IMR-90 (cell line): ENCODE data around the gene SHC2. TPM values are rescaled to one million over a fixed set of nuclear protein-coding genes. Genes with fewer than 3 reads are reported as not detected.

Experiments
- ATAC-seq: fragments of 200-7000 bp; cut with Tn5 transposase; 2 replicates; pipeline ENCODE4 v1.9.1; 2020; ENCODE audit warnings: low read depth, mild to moderate bottlenecking, moderate library complexity
- BruUV-seq: library from RNA; stranded (reverse); fragments of 400-500 nt; replicated peaks from 2 replicates; lab custom pipeline; 2021; lab: Mats Ljungman, UMichigan
- CTCF ChIA-PET: fragments of 300-600 bp; formaldehyde crosslinking; extraction: SDS; loops from one replicate; lab custom pipeline; 2021; ENCODE audit warnings: antibody characterized with exemption; lab: Yijun Ruan, JAX
- POLR2A ChIA-PET: fragments of 300-600 bp; sonication (Branson Sonifier 250); formaldehyde crosslinking; loops from one replicate; lab custom pipeline; 2022; ENCODE audit warnings: antibody characterized with exemption; ENCODE audit not compliant: unreplicated experiment; lab: Charles Lee
- DNase-seq: peaks from one replicate; pipeline ENCODE4 v3.0.0; 2013
- H2AFZ ChIP-seq: replicated peaks from 2 replicates; pipeline ENCODE3; 2013; ENCODE audit warnings: low read length, mild to moderate bottlenecking; ENCODE audit not compliant: poor library complexity
- H2AK5ac ChIP-seq: 2 replicates; pipeline ENCODE4 v1.6.1; 2013; ENCODE audit warnings: low read depth, low read length, inconsistent platforms
- H2AK9ac ChIP-seq: replicated peaks from 2 replicates; pipeline ENCODE3; 2013; ENCODE audit warnings: mild to moderate bottlenecking, low read depth, low read length, moderate library complexity; ENCODE audit not compliant: poor library complexity
- H2BK120ac ChIP-seq: 2 replicates; pipeline ENCODE4 v1.6.1; 2013; ENCODE audit warnings: low read depth, low read length, inconsistent platforms
- H2BK15ac ChIP-seq: 3 replicates; pipeline ENCODE4 v1.6.1; 2013; ENCODE audit warnings: low read depth, low read length, inconsistent platforms
- H2BK20ac ChIP-seq: 2 replicates; pipeline ENCODE4 v1.6.1; 2013; ENCODE audit warnings: low read depth, mild to moderate bottlenecking, inconsistent platforms, low read length, moderate library complexity
- H2BK5ac ChIP-seq: 2 replicates; pipeline ENCODE4 v1.6.1; 2013; ENCODE audit warnings: mild to moderate bottlenecking, low read depth, low read length, inconsistent platforms; ENCODE audit not compliant: poor library complexity, severe bottlenecking
- H3K14ac ChIP-seq: replicated peaks from 2 replicates; pipeline ENCODE4 v1.6.1; 2013; ENCODE audit warnings: low read depth, low read length, inconsistent platforms
- H3K18ac ChIP-seq: 2 replicates; pipeline ENCODE4 v1.6.1; 2013; ENCODE audit warnings: low read depth, low read length, control low read depth
- H3K23ac ChIP-seq: 2 replicates; pipeline ENCODE4 v1.6.1; 2013; ENCODE audit warnings: low read depth, low read length, inconsistent platforms
- H3K27ac ChIP-seq: 2 replicates; pipeline ENCODE4 v1.5.1; 2013; ENCODE audit warnings: mild to moderate bottlenecking, control low read depth, low read length; ENCODE audit not compliant: insufficient read depth
- H3K27me3 ChIP-seq: 2 replicates; pipeline ENCODE4 v1.6.1; 2013; ENCODE audit warnings: low read length; ENCODE audit not compliant: control insufficient read depth, insufficient read depth
- H3K36me3 ChIP-seq: 2 replicates; pipeline ENCODE4 v1.6.1; 2013; ENCODE audit warnings: low read length, mixed read lengths; ENCODE audit not compliant: control insufficient read depth, insufficient read depth
- H3K4ac ChIP-seq: 2 replicates; pipeline ENCODE4 v1.6.1; 2013; ENCODE audit warnings: low read depth, low read length, inconsistent platforms
- H3K4me1 ChIP-seq: 2 replicates; pipeline ENCODE4 v1.6.1; 2013; ENCODE audit warnings: low read length, mixed read lengths; ENCODE audit not compliant: control insufficient read depth, insufficient read depth
- H3K4me2 ChIP-seq: 2 replicates; pipeline ENCODE4 v1.6.1; 2013; ENCODE audit warnings: low read depth, mild to moderate bottlenecking, control low read depth, low read length, moderate library complexity
- H3K4me3 ChIP-seq: 2 replicates; pipeline ENCODE4 v1.5.1; 2013; ENCODE audit warnings: low read depth, mild to moderate bottlenecking, control low read depth, low read length, moderate library complexity; ENCODE audit not compliant: insufficient read depth
- H3K56ac ChIP-seq: 2 replicates; pipeline ENCODE4 v1.6.1; 2013; ENCODE audit warnings: low read length, inconsistent platforms; ENCODE audit not compliant: insufficient read depth; ENCODE audit errors: extremely low read depth
- H3K79me1 ChIP-seq, 2 experiments: 2 replicates each; pipeline ENCODE4 v1.6.1; 2013; ENCODE audit warnings: low read length in 2 of 2, inconsistent platforms in 1 of 2, low read depth in 1 of 2
- H3K9ac ChIP-seq: 2 replicates; pipeline ENCODE4 v1.6.1; 2013; ENCODE audit warnings: low read depth, low read length, control low read depth
- H3K9me1 ChIP-seq: 2 replicates; pipeline ENCODE4 v1.6.1; 2013; ENCODE audit warnings: low read length, inconsistent platforms; ENCODE audit not compliant: insufficient read depth
- H3K9me3 ChIP-seq: 2 replicates; pipeline ENCODE4 v1.6.1; 2013; ENCODE audit warnings: low read length; ENCODE audit not compliant: control insufficient read depth, insufficient read depth
- H4K20me1 ChIP-seq: 2 replicates; pipeline ENCODE4 v1.6.1; 2013; ENCODE audit warnings: low read length, inconsistent platforms; ENCODE audit not compliant: insufficient read depth
- H4K5ac ChIP-seq: 2 replicates; pipeline ENCODE4 v1.6.1; 2013; ENCODE audit warnings: mild to moderate bottlenecking, low read depth, low read length, control low read depth
- H4K8ac ChIP-seq, 2 experiments: 2 replicates each; pipeline ENCODE4 v1.6.1; 2013; ENCODE audit warnings: low read depth in 2 of 2, low read length in 2 of 2, control low read depth in 1 of 2, inconsistent platforms in 1 of 2
- H4K91ac ChIP-seq: 2 replicates; pipeline ENCODE4 v1.6.1; 2013; ENCODE audit warnings: low read depth, low read length, inconsistent platforms; ENCODE audit not compliant: insufficient read depth
- SMC3 ChIP-seq: fragments of 150-350 bp; IDR thresholded peaks from 2 replicates; pipeline ENCODE4 v1.6.1; 2016; ENCODE audit warnings: low read depth, mild to moderate bottlenecking, antibody characterized with exemption, low read length, moderate library complexity
- WGBS, 2 experiments: methylation state at CpG; one replicate each; pipeline versions ENCODE4 v1.1.5 to v1.1.7; 2013; ENCODE audit warnings: missing lambda C conversion rate in 2 of 2; ENCODE audit not compliant: insufficient read length in 1 of 2; ENCODE audit errors: extremely low coverage in 2 of 2; 5-methylcytosine and 5-hydroxymethylcytosine counted together
- dilution Hi-C: fragments of 300-500 bp; cut with HindIII; formaldehyde crosslinking; loops from one replicate; pipeline ENCODE4 v1.14.3; 2018; ENCODE audit warnings: low sequenced_read_pairs; ENCODE audit not compliant: unreplicated experiment
- in situ Hi-C: fragments of 300-500 bp; cut with MboI; formaldehyde crosslinking; loops from 3 replicates; pipeline ENCODE4 v1.14.3; 2019; ENCODE audit warnings: low sequenced_read_pairs, inconsistent platforms, mixed read lengths
- intact Hi-C: fragments of 100-400 bp; cut with micrococcal nuclease; formaldehyde crosslinking; loops from 2 replicates; pipeline ENCODE4 v1.10.0; 2022
- polyA plus RNA-seq, 3 experiments: library from polyadenylated mRNA; depleted of rRNA; stranded (reverse); fragments of >200 nt; gene quantifications; 2 replicates each; pipeline ENCODE4 v1.2.3, GENCODE V29; 2012; ENCODE audit warnings: low replicate concordance in 1 of 3
- total RNA-seq: library from RNA; depleted of rRNA; stranded (reverse); fragments of >200 nt; gene quantifications from 2 replicates; pipeline ENCODE4 v1.2.3, GENCODE V29; 2012
- TF ChIP-seq, protein P1 (sequence below): conservative IDR thresholded peaks from 2 replicates; pipeline ENCODE4 v1.5.1; 2012; ENCODE audit warnings: mild to moderate bottlenecking, low read depth, low read length, improper control_type of control experiment

SHC2 gene
- total and polyA plus RNA-seq, 2 of the 4 experiments (the other 2 are of a cell fraction): 0.68 TPM; not detected in 1

DNA sequence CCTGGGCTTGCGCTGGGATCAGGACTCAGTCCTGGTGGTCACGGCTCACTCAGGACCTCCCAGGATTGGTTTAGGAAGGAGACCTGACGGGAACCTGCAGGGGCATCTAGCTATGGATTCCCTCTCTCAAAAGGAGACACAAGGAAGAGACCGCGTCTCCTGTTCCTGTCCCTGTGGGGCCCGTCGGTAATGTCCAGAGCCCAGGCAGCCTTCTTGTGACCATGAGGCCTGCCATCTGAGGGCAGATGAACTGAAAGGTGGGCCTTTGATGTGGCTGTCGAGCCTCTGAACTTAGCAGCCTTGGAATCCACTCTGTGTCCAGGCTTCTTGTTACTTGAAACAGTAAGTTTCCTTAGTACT lies 84.7 kb downstream of the SHC2 start:
- Histone ChIP-seq H3K9me1 (no peaks in the 10 kb centered on the region), H4K20me1 (no peaks in the 10 kb centered on the region), H3K4me1 (peaks cover 1% of the 10 kb centered on the region; the same call in 1 of the 2 replicates), H3K79me1 (no peaks in the 10 kb centered on the region), H2BK20ac (no peak overlapping the region), H3K23ac (no peak overlapping the region), H3K9ac (no peak overlapping the region), H3K27me3 (peaks cover 47% of the 10 kb centered on the region), H2AFZ (no peak overlapping the region), H2BK5ac (no peak overlapping the region), H4K91ac (no peak overlapping the region), H4K5ac (no peak overlapping the region), H2AK5ac (no peak overlapping the region), H2AK9ac (no peak overlapping the region), H4K8ac (no peak overlapping the region), H3K9me3 (no peaks in the 10 kb centered on the region), H3K56ac (no peak overlapping the region), H3K18ac (no peak overlapping the region), H3K36me3 (no peaks in the 10 kb centered on the region), H3K27ac (no peak overlapping the region), H2BK120ac (no peak overlapping the region), H3K4me3 (no peak overlapping the region), H2BK15ac (no peak overlapping the region), H3K4me2 (no peak overlapping the region), H3K14ac (no peak overlapping the region), H3K4ac (no peak overlapping the region)
- 75% methylated on average over 2 of the region's 8 CpGs; no CpG with 5 or more reads in 1 of the 2 experiments for WGBS, 2 experiments
- ChIA-PET CTCF (no interaction called here), POLR2A (no interaction called here)
- dilution Hi-C loops (no loop called here), intact Hi-C loops (no loop called here), in situ Hi-C loops (no loop called here)
- BruUV-seq: no TSS peak
- DNase-seq: no peak
- no peak for ATAC-seq
- TF ChIP-seq, protein P1, sequence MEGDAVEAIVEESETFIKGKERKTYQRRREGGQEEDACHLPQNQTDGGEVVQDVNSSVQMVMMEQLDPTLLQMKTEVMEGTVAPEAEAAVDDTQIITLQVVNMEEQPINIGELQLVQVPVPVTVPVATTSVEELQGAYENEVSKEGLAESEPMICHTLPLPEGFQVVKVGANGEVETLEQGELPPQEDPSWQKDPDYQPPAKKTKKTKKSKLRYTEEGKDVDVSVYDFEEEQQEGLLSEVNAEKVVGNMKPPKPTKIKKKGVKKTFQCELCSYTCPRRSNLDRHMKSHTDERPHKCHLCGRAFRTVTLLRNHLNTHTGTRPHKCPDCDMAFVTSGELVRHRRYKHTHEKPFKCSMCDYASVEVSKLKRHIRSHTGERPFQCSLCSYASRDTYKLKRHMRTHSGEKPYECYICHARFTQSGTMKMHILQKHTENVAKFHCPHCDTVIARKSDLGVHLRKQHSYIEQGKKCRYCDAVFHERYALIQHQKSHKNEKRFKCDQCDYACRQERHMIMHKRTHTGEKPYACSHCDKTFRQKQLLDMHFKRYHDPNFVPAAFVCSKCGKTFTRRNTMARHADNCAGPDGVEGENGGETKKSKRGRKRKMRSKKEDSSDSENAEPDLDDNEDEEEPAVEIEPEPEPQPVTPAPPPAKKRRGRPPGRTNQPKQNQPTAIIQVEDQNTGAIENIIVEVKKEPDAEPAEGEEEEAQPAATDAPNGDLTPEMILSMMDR: no peak
- no peak for TF ChIP-seq SMC3
